Measurements from ENCODE around the gene HEXA.
A peak's percentile ranks its signal among the peaks of the same experiment; 100 is the strongest.

Gene HEXA

DNA sequence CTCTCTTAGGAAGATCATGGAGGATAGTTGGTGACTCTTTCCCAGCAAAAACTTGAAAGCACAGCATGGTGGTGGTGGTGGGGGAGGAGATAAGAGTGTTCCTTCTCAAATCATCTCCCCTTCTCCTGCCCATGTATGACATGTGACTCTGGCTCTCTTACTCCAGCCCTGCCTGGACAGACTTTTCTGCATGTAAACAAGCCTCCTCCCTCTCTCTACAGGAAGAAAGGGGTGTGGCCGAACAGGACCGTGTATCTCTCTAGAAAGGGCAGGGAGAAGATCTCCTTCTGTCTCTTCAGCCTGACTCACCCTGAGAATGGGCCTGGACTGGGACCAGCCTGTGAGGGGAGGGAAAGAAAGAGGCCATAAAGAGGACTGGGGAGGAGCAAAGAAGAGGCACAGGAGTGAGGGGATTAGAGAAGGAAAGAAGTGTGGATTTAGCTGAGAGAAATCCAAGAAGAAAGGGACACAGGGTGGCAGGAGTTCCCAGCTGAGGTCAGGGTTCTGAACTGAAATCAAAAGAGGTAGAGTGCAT, 57.3 kb downstream of the HEXA start:
- no peak for ATAC-seq

DNA sequence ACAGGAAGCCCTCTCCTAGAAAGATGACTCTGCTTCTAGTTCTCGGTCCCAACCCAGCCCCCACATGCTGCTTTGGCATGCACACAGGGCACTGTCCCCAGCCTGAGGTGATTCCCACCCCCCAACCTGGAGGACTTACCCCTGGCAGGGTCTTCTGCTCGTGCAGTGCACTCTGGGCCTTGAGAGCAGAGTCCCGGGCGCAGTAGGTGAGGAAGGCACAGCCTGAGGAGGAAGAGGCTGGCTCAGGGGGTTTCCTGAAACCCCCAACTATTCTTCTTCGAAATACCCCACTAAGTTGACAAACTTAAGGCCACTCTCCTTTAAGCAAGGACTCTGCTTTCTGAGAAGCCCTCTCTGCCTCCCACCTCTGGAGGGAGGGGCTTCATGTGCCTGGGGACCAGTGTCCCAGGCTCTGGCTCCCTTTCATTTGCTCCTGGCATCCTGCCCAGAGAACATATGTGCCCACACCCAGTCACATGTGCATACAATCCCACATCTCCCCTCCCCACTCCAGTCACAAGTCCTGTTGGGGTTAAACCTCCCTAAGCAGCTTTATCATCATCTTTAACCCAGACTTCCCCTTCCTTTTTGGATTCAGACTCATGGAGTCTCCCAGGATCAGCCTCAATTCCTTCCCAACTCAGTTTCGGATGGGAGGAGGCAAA, 60.0 kb downstream of the HEXA start:
- no peak for ATAC-seq

DNA sequence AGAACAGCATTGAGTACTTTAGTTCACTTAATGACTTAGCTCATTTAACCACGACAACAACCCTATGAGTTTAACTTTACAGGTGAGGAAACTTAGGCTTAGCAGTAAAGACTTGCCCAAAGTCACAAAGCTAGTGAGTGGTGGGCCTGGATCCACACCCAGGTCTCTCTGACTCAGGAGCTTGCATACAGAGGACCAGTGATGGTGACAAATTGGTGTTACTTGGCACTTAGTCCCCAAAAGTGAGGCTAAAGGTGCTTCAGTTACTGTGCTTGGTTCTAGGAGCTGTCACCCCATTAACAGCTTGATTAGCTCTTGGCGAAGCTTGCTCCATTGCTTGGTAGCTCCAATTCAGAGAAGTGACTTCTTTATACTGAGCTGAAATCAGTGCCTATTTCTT, 61.9 kb downstream of the HEXA start:
- no peak for ATAC-seq

DNA sequence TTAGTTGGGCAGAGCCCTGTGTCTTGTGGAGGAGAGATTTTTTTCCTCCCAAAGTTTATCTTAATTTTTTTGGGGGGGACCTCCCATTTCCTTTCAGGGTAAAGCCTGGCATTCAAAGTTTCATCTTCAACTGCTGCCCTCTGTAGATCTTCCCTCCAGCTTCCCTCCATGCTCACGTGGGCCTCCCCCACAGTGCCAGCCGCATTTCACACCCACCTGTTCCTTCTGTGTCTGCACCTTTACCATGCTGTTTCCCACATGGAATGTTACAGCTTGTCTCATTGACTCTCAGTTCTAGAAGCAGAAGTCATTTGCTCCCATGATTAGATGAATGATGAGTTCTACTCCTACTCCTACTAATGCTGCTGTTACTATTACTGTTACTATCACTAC, 62.4 kb downstream of the HEXA start:
- ATAC-seq: no peak

DNA sequence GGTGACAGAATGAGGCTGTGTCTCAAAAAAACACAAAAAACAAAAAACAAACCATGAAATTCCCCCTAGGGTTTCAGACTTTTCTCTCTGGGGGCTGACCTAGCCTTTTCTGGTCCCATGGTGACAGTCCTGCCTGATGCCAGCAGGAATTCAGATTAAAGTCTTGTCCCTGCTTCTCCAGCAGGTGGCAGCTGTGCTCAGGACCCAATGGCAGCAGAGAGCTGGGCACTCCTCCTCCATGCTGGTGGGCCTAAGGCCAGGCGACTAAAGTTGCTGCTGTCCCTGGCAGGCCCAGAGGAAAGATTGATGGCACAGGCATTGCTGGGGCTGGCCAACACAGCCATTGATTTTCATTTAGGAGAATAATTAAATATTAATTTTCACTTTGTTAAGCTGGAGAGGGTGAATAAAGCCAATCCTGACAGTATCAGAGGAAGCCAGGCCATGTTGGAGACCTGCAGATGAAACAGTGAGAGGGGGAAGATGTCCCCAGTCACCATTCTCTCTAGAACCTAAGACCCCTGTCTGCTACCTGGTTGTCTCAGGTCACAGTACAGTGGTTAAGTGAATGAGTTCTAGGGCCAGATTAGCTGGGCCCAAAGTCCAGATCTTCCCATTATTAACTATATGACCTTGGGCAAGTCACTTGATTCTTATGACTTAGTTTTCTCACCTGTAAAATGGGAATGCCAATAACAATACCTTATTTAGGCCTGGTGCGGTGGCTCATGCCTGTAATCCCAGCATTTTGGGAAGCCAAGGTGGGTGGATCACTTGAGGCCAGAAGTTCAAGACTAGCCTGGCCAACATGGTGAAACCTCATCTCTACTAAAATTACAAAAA, 63.0 kb downstream of the HEXA start:
- ATAC-seq: peak; percentile 78 to 81

DNA sequence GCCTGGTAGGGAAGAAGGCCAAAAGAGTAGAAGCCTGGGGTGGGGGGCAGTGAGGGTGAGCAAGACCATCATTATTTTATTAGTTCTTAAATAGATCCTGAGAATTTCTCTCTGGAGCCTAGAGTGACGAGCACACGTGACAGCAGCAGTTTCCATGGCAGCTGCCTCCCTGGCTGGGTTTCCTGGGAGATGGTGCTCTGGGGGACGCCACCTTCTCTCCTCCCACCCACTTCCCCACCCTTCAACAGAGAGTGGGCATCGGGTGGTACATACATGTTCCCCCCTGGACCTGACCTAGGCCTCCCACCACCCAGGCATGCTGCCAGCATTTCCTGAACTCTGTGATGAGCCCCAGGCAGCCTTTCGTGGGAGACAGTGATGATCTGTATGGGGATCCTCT, 68.8 kb downstream of the HEXA start:
- ATAC-seq: no peak

DNA sequence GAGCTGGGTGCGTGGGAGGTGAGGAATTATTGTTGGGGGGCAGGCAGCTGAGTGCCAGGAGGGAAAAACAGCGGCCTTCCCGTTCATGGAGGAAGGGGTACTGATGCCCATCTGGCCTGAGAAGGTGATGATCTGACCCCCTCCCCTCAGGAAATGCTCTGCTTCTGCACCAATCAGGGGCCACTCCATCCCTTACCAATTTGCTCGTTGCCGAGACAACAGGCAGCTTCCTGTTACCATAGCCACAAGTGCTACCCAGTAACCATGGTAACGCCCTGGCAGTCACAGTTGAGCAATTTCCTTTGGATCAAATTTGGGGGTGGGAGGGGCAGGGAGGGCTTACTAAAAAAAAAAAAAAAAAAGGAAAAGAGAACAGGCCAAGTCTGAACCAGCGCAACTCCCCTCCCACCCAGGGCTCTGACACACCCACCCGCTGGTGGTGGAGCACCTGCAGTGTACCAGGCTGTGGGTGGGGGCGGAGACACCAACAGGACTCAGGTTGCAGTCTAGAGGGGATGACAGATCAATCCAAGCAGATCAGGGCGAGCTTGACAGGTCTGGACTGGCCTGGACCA, 69.5 kb downstream of the HEXA start:
- ATAC-seq: peak; percentile 56 to 58

DNA sequence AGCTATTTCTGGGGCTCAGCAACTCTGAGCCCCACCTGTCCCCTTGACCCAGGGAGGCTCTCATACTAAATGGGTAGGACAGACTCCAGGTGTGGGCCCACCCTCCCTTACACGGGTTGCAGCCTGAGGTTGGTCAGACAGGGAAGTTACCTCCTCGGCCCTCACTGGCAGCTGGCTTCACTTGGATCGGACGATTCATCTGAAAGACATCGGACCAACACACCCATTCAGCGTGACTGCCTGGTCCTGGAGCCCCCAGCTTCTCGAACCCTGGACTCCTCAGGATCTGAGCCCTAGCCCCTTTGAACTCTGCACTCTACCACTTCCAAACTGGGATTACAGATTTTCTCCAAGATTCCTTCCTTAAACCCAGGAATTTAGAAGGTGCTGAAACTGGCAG, 71.2 kb downstream of the HEXA start:
- ATAC-seq: no peak

DNA sequence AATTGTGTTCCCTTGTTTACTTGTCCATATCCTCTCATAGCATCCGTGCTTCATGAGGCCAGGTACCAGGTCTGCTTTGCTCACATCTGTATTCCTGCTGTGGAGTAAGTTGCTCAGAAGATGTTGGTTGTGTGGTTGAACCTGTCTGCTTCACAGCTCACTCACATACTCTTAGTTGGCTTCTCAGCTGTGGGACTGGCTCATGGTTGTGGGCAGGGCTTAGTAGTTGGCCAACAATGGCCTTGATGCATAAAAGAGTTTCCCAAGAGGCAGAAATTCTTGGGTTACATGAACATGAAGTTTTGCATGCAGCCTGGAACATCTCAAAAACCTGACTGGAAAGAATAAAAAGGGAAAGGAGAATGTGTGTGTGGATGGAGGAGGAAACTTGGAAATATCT, 72.9 kb downstream of the HEXA start:
- ATAC-seq: no peak
